Aorta (tissue), 5 donors: Measurements from ENCODE around the gene DENND1A. TPM values are rescaled to one million over a fixed set of nuclear protein-coding genes. Genes with fewer than 3 reads are reported as not detected.

ENCODE experiments used
- ATAC-seq: fragments of 200-7000 bp; cut with Tn5 transposase; one replicate; pipeline ENCODE4 v1.9.1; 2022; ENCODE audit warnings: moderate library complexity; ENCODE audit not compliant: low FRiP score
- DNase-seq, 2 donors: peaks; one replicate each; pipeline ENCODE4 v3.0.0-alpha.2; 2020
- H3K27ac ChIP-seq, 2 donors: one replicate each; pipeline ENCODE4 v1.5.1; 2013; ENCODE audit warnings: low read length in 2 of 2, mild to moderate bottlenecking in 2 of 2, moderate library complexity in 2 of 2, control low read depth in 1 of 2, inconsistent platforms in 1 of 2, low read depth in 1 of 2
- H3K27me3 ChIP-seq, 2 donors: one replicate each; pipeline ENCODE4 v1.6.1; 2013; ENCODE audit warnings: control low read depth in 1 of 2, low read length in 1 of 2, mild to moderate bottlenecking in 1 of 2, moderate library complexity in 1 of 2; ENCODE audit not compliant: insufficient read depth in 2 of 2, control insufficient read depth in 1 of 2
- H3K36me3 ChIP-seq, 2 donors: one replicate each; pipeline ENCODE4 v1.6.1; 2013; ENCODE audit warnings: control low read depth in 1 of 2, low read length in 1 of 2, mild to moderate bottlenecking in 1 of 2; ENCODE audit not compliant: insufficient read depth in 2 of 2, control insufficient read depth in 1 of 2
- H3K4me1 ChIP-seq, 2 donors: one replicate each; pipeline ENCODE4 v1.6.1; 2013; ENCODE audit warnings: low read length in 2 of 2, control low read depth in 1 of 2, mild to moderate bottlenecking in 1 of 2, moderate library complexity in 1 of 2; ENCODE audit not compliant: insufficient read depth in 2 of 2, control insufficient read depth in 1 of 2
- H3K4me3 ChIP-seq, 2 donors: one replicate each; pipeline ENCODE4 v1.5.1; 2013; ENCODE audit warnings: low read length in 2 of 2, control low read depth in 1 of 2, mild to moderate bottlenecking in 1 of 2
- H3K9me3 ChIP-seq: one replicate; pipeline ENCODE4 v1.6.1; 2013; ENCODE audit warnings: mild to moderate bottlenecking, low read length; ENCODE audit not compliant: control insufficient read depth
- WGBS, 2 donors: extraction: QIAGEN DNeasy Blood & Tissue Kit; methylation state at CpG; one replicate each; pipeline ENCODE4 v1.1.7; 2013; 5-methylcytosine and 5-hydroxymethylcytosine counted together
- intact Hi-C, 2 donors: fragments of 100-400 bp; cut with DNase I; formaldehyde crosslinking; loops; one replicate each; pipeline versions ENCODE4 v1.14.2 to v1.15.0; 2022
- polyA plus RNA-seq, 2 donors: library from polyadenylated mRNA; stranded (reverse); fragments of 200-250 nt; gene quantifications; one replicate each; pipeline ENCODE4 v1.2.3, GENCODE V29; 2013
- total RNA-seq, 2 donors: library from RNA; stranded (reverse); fragmentation: NEBNext Ultra II Directional; extraction: Animal tissue kit (Norgen Biotek cat#: 25700); gene quantifications; one replicate each; pipeline ENCODE4 v1.2.1, GENCODE V29; 2021
- donor health status: healthy with polysubstance abuse.
- donor health status: Bipolar disorder and iron deficiency.
- donor health status: DM: no; HTN: no; CAD: no.
- donor health status: DM: no; HTN: no; CAD: no.
- donor health status: DM: yes; HTN: yes; CAD: no.

Gene DENND1A
- total and polyA plus RNA-seq, 4 donors: 6.9 to 31.4 (median 15.3) TPM

GRCh38 chr9:123562844-123563346 lies 367.0 kb downstream of the DENND1A start:
- Histone ChIP-seq H3K27ac (no peak overlapping the region), H3K4me3 (no peak overlapping the region), H3K27me3 (no peaks in the 10 kb centered on the region), H3K36me3 (no peaks in the 10 kb centered on the region), H3K9me3 (no peaks in the 10 kb centered on the region), H3K4me1 (no peaks in the 10 kb centered on the region)
- ATAC-seq (no peak), DNase-seq (peak in 1 of 2 donors; percentile 58)
- intact Hi-C loops: no loop called here
- whole genome bisulfite sequencing, 2 donors: 75 to 79% methylated on average over 6 of the region's 6 CpGs

GRCh38 chr9:123561046-123561445 lies 368.9 kb downstream of the DENND1A start:
- Histone ChIP-seq H3K4me1 (no peaks in the 10 kb centered on the region), H3K27ac (no peak overlapping the region), H3K4me3 (no peak overlapping the region), H3K36me3 (peaks cover 0 to 5% of the 10 kb centered on the region in 2 donors), H3K9me3 (no peaks in the 10 kb centered on the region), H3K27me3 (no peaks in the 10 kb centered on the region)
- 87 to 89% methylated on average over 6 of the region's 6 CpGs for WGBS, 2 donors
- DNase-seq: no peak
- ATAC-seq: no peak
- intact Hi-C loops: no loop called here

GRCh38 chr9:123556464-123557435 lies 373.2 kb downstream of the DENND1A start:
- H3K36me3 ChIP-seq: peaks cover 0 to 6% of the 10 kb centered on the region in 2 donors
- H3K27ac ChIP-seq: no peak overlapping the region
- ATAC-seq (no peak), DNase-seq (no peak)
- intact Hi-C loops: no loop called here
- H3K9me3 ChIP-seq: no peaks in the 10 kb centered on the region
- 84 to 91% methylated on average over 22 of the region's 22 CpGs for WGBS, 2 donors
- H3K27me3 ChIP-seq: no peaks in the 10 kb centered on the region
- no peak overlapping the region for H3K4me3 ChIP-seq
- H3K4me1 ChIP-seq: no peaks in the 10 kb centered on the region

GRCh38 chr9:123555646-123556045 lies 374.3 kb downstream of the DENND1A start:
- H3K27ac ChIP-seq: no peak overlapping the region
- DNase-seq (no peak), ATAC-seq (peak; percentile 59)
- H3K27me3 ChIP-seq: no peaks in the 10 kb centered on the region
- H3K36me3 ChIP-seq: peaks cover 0 to 6% of the 10 kb centered on the region in 2 donors
- no peak overlapping the region for H3K4me3 ChIP-seq
- intact Hi-C loops: no loop called here
- 50 to 58% methylated on average over 3 of the region's 3 CpGs for WGBS, 2 donors
- H3K9me3 ChIP-seq: no peaks in the 10 kb centered on the region
- H3K4me1 ChIP-seq: no peaks in the 10 kb centered on the region

- WGBS, 2 donors: 97 to 98% methylated on average over 5 of the region's 5 CpGs
- Histone ChIP-seq H3K4me3 (no peak overlapping the region), H3K9me3 (no peaks in the 10 kb centered on the region)
These were observed 377.4 kb downstream of the DENND1A start for GRCh38 chr9:123552530-123552929.

GRCh38 chr9:123551734-123552133 lies 378.2 kb downstream of the DENND1A start:
- WGBS, 2 donors: 90 to 93% methylated on average over 10 of the region's 10 CpGs
- Histone ChIP-seq H3K27me3 (no peaks in the 10 kb centered on the region), H3K4me1 (no peaks in the 10 kb centered on the region), H3K27ac (no peak overlapping the region), H3K9me3 (no peaks in the 10 kb centered on the region), H3K36me3 (peaks cover 0 to 4% of the 10 kb centered on the region in 2 donors), H3K4me3 (no peak overlapping the region)
- ATAC-seq (no peak), DNase-seq (no peak)
- intact Hi-C loops: no loop called here

More at GRCh38 chr9:123552530-123552929, 377.4 kb downstream of the DENND1A start:
- H3K27me3 ChIP-seq: no peaks in the 10 kb centered on the region
- intact Hi-C loops: no loop called here
- DNase-seq: no peak
- no peaks in the 10 kb centered on the region for H3K4me1 ChIP-seq
- H3K27ac ChIP-seq: no peak overlapping the region
- no peak for ATAC-seq
- peaks cover 0 to 6% of the 10 kb centered on the region in 2 donors for H3K36me3 ChIP-seq

- Histone ChIP-seq H3K36me3 (no peaks in the 10 kb centered on the region), H3K4me3 (no peak overlapping the region), H3K27ac (no peak overlapping the region), H3K9me3 (no peaks in the 10 kb centered on the region), H3K27me3 (no peaks in the 10 kb centered on the region), H3K4me1 (no peaks in the 10 kb centered on the region)
- ATAC-seq: no peak
- DNase-seq: no peak
- 86 to 88% methylated on average over 5 of the region's 5 CpGs for WGBS, 2 donors
- intact Hi-C loops: no loop called here
These were observed 379.1 kb downstream of the DENND1A start for GRCh38 chr9:123550797-123551196.

- ATAC-seq: no peak
- H3K27me3 ChIP-seq: no peaks in the 10 kb centered on the region
- 92 to 93% methylated on average over 3 of the region's 3 CpGs for WGBS, 2 donors
- H3K27ac ChIP-seq: no peak overlapping the region
- H3K4me3 ChIP-seq: no peak overlapping the region
- DNase-seq: no peak
- no peaks in the 10 kb centered on the region for H3K9me3 ChIP-seq
- intact Hi-C loops: no loop called here
- H3K36me3 ChIP-seq: no peaks in the 10 kb centered on the region
- H3K4me1 ChIP-seq: no peaks in the 10 kb centered on the region
These were observed 379.9 kb downstream of the DENND1A start for GRCh38 chr9:123550012-123550411.
